SK-N-SH treated with all-trans-retinoic acid at 6 μM for 48 hours (cell line): ENCODE data around the gene PCBP3.

ENCODE experiments used
- ATAC-seq: fragments of 200-7000 bp; cut with Tn5 transposase; 3 replicates; pipeline ENCODE4 v1.9.1; 2020; ENCODE audit warnings: mild to moderate bottlenecking, moderate library complexity
- ARNTL ChIP-seq: fragments of 450-650 bp; formaldehyde crosslinking; IDR thresholded peaks from 2 replicates; pipeline ENCODE4 v1.5.0; 2020; ENCODE audit warnings: low read depth, mild to moderate bottlenecking, moderate library complexity, borderline replicate concordance
- CSDC2 ChIP-seq: fragments of 250-450 bp; sonication (Bioruptor Pico); IDR thresholded peaks from 2 replicates; pipeline ENCODE4 v1.5.0; 2020; ENCODE audit warnings: mild to moderate bottlenecking, moderate library complexity
- ESRRG ChIP-seq: fragments of 250-450 bp; sonication (Bioruptor Pico); IDR thresholded peaks from 2 replicates; pipeline ENCODE4 v1.6.1; 2021; ENCODE audit warnings: mild to moderate bottlenecking
- OSR1 ChIP-seq: fragments of 250-450 bp; sonication (Bioruptor Pico); IDR thresholded peaks from 2 replicates; pipeline ENCODE4 v1.8.0; 2022; ENCODE audit warnings: moderate library complexity, mild to moderate bottlenecking, inconsistent platforms
- PPARA ChIP-seq: fragments of 250-450 bp; sonication (Bioruptor Pico); IDR thresholded peaks from 2 replicates; pipeline ENCODE4 v1.5.0; 2020; ENCODE audit warnings: mild to moderate bottlenecking, borderline replicate concordance
- RARB ChIP-seq: fragments of 250-450 bp; sonication (Bioruptor Pico); IDR thresholded peaks from 2 replicates; pipeline ENCODE4 v1.8.0; 2021; ENCODE audit warnings: mild to moderate bottlenecking, moderate library complexity
- SNAI2 ChIP-seq: fragments of 250-450 bp; sonication (Bioruptor Pico); IDR thresholded peaks from 2 replicates; pipeline ENCODE4 v1.5.0; 2020; ENCODE audit warnings: mild to moderate bottlenecking, moderate library complexity
- TCF4 ChIP-seq: fragments of 250-450 bp; sonication (Bioruptor Pico); IDR thresholded peaks from 2 replicates; pipeline ENCODE4 v1.8.0; 2021; ENCODE audit warnings: mild to moderate bottlenecking, moderate library complexity, borderline replicate concordance
- TOX ChIP-seq: fragments of 250-450 bp; sonication (Bioruptor Pico); IDR thresholded peaks from 2 replicates; pipeline ENCODE4 v1.8.0; 2021; ENCODE audit warnings: mild to moderate bottlenecking, moderate library complexity, borderline replicate concordance
- ZFP3 ChIP-seq: fragments of 250-450 bp; sonication (Bioruptor Pico); IDR thresholded peaks from 2 replicates; pipeline ENCODE4 v1.5.0; 2020; ENCODE audit warnings: mild to moderate bottlenecking, moderate library complexity
- ZFP30 ChIP-seq: fragments of 450-650 bp; formaldehyde crosslinking; IDR thresholded peaks from 2 replicates; pipeline ENCODE4 v1.5.0; 2022; ENCODE audit warnings: mild to moderate bottlenecking, moderate library complexity
- ZNF8 ChIP-seq: fragments of 450-650 bp; formaldehyde crosslinking; IDR thresholded peaks from 2 replicates; pipeline ENCODE4 v1.5.0; 2020; ENCODE audit warnings: mild to moderate bottlenecking, moderate library complexity
- TF ChIP-seq, protein P1 (sequence below): fragments of 250-450 bp; sonication (Bioruptor Pico); IDR thresholded peaks from 2 replicates; pipeline ENCODE4 v1.5.0; 2020; ENCODE audit warnings: mild to moderate bottlenecking, moderate library complexity
- TF ChIP-seq, protein P2 (sequence below): fragments of 250-450 bp; sonication (Bioruptor Pico); IDR thresholded peaks from 2 replicates; pipeline ENCODE4 v1.5.1; 2021; ENCODE audit warnings: mild to moderate bottlenecking, moderate library complexity
- TF ChIP-seq, protein P3 (sequence below): fragments of 250-450 bp; sonication (Bioruptor Pico); IDR thresholded peaks from 2 replicates; pipeline ENCODE4 v1.5.1; 2020; ENCODE audit warnings: low read depth, mild to moderate bottlenecking, moderate library complexity
- TF ChIP-seq, protein P4 (sequence below): fragments of 250-450 bp; sonication (Bioruptor Pico); IDR thresholded peaks from 2 replicates; pipeline ENCODE4 v1.8.0; 2020; ENCODE audit warnings: mild to moderate bottlenecking, moderate library complexity, borderline replicate concordance
- TF ChIP-seq, protein P5 (sequence below): fragments of 250-450 bp; sonication (Bioruptor Pico); IDR thresholded peaks from 2 replicates; pipeline ENCODE4 v1.8.0; 2021; ENCODE audit warnings: low read depth, mild to moderate bottlenecking, moderate library complexity, borderline replicate concordance

The PCBP3 gene

DNA sequence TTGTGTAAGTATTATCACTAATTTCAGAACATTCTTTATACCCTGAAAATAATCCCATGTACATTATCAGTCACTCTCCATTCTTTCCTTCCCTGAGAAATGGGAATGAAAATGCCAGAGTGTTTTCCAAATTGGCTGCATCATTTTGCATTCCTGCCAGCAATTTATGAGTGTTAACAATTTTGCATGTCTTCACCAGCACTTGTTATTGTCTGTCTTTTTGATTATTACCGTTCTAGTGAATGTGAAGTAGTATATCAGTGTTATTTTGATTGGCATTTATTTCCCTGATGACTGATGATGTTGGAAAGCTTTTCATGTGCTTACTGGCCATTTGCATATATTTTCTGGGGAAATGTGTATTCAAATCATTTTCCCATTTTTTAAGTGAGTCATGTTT is 71.9 kb downstream of the PCBP3 start (continued):
- TF ChIP-seq, protein P1, sequence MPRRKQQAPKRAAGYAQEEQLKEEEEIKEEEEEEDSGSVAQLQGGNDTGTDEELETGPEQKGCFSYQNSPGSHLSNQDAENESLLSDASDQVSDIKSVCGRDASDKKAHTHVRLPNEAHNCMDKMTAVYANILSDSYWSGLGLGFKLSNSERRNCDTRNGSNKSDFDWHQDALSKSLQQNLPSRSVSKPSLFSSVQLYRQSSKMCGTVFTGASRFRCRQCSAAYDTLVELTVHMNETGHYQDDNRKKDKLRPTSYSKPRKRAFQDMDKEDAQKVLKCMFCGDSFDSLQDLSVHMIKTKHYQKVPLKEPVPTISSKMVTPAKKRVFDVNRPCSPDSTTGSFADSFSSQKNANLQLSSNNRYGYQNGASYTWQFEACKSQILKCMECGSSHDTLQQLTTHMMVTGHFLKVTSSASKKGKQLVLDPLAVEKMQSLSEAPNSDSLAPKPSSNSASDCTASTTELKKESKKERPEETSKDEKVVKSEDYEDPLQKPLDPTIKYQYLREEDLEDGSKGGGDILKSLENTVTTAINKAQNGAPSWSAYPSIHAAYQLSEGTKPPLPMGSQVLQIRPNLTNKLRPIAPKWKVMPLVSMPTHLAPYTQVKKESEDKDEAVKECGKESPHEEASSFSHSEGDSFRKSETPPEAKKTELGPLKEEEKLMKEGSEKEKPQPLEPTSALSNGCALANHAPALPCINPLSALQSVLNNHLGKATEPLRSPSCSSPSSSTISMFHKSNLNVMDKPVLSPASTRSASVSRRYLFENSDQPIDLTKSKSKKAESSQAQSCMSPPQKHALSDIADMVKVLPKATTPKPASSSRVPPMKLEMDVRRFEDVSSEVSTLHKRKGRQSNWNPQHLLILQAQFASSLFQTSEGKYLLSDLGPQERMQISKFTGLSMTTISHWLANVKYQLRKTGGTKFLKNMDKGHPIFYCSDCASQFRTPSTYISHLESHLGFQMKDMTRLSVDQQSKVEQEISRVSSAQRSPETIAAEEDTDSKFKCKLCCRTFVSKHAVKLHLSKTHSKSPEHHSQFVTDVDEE (CRISPR knock-in tag): no peak
- TF ChIP-seq ZNF8 (CRISPR knock-in tag) (no peak), ZFP3 (CRISPR knock-in tag) (no peak), TOX (no peak), CSDC2 (CRISPR knock-in tag) (no peak)
- TF ChIP-seq, protein P2, sequence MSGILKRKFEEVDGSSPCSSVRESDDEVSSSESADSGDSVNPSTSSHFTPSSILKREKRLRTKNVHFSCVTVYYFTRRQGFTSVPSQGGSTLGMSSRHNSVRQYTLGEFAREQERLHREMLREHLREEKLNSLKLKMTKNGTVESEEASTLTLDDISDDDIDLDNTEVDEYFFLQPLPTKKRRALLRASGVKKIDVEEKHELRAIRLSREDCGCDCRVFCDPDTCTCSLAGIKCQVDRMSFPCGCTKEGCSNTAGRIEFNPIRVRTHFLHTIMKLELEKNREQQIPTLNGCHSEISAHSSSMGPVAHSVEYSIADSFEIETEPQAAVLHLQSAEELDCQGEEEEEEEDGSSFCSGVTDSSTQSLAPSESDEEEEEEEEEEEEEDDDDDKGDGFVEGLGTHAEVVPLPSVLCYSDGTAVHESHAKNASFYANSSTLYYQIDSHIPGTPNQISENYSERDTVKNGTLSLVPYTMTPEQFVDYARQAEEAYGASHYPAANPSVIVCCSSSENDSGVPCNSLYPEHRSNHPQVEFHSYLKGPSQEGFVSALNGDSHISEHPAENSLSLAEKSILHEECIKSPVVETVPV (CRISPR knock-in tag): no peak

DNA sequence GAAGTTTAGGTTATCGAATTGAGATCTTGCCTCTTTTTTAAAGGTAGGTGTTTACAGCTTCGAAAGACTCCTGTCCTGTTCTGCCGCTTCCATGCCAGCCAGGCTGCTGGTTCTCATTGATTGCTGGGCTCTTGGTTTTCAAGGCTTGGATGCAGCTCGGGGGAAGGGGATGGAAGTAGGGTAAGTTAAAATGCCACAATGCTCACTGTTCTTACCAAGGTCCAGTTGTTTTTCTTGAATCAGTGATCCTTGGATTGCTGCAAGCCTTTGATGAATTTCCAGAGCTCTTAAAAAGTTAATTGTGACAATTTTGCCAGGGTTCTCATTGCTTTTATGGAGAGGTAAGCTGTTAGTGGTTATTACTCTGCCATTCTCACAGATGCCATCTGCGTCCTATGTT is 74.9 kb downstream of the PCBP3 start:
- TF ChIP-seq ESRRG (CRISPR knock-in tag) (no peak), TOX (no peak), SNAI2 (CRISPR knock-in tag) (no peak), TCF4 (no peak), ZFP30 (no peak), RARB (no peak), PPARA (no peak), ZNF8 (CRISPR knock-in tag) (no peak), ARNTL (CRISPR knock-in tag) (no peak), OSR1 (CRISPR knock-in tag) (no peak)
- TF ChIP-seq, protein P3, sequence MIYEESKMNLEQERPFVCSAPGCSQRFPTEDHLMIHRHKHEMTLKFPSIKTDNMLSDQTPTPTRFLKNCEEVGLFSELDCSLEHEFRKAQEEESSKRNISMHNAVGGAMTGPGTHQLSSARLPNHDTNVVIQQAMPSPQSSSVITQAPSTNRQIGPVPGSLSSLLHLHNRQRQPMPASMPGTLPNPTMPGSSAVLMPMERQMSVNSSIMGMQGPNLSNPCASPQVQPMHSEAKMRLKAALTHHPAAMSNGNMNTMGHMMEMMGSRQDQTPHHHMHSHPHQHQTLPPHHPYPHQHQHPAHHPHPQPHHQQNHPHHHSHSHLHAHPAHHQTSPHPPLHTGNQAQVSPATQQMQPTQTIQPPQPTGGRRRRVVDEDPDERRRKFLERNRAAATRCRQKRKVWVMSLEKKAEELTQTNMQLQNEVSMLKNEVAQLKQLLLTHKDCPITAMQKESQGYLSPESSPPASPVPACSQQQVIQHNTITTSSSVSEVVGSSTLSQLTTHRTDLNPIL (CRISPR knock-in tag): no peak
- TF ChIP-seq, protein P4, sequence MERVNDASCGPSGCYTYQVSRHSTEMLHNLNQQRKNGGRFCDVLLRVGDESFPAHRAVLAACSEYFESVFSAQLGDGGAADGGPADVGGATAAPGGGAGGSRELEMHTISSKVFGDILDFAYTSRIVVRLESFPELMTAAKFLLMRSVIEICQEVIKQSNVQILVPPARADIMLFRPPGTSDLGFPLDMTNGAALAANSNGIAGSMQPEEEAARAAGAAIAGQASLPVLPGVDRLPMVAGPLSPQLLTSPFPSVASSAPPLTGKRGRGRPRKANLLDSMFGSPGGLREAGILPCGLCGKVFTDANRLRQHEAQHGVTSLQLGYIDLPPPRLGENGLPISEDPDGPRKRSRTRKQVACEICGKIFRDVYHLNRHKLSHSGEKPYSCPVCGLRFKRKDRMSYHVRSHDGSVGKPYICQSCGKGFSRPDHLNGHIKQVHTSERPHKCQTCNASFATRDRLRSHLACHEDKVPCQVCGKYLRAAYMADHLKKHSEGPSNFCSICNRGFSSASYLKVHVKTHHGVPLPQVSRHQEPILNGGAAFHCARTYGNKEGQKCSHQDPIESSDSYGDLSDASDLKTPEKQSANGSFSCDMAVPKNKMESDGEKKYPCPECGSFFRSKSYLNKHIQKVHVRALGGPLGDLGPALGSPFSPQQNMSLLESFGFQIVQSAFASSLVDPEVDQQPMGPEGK: no peak
- TF ChIP-seq, protein P1 (CRISPR knock-in tag): no peak
- TF ChIP-seq, protein P2 (CRISPR knock-in tag): no peak
- TF ChIP-seq, protein P5, sequence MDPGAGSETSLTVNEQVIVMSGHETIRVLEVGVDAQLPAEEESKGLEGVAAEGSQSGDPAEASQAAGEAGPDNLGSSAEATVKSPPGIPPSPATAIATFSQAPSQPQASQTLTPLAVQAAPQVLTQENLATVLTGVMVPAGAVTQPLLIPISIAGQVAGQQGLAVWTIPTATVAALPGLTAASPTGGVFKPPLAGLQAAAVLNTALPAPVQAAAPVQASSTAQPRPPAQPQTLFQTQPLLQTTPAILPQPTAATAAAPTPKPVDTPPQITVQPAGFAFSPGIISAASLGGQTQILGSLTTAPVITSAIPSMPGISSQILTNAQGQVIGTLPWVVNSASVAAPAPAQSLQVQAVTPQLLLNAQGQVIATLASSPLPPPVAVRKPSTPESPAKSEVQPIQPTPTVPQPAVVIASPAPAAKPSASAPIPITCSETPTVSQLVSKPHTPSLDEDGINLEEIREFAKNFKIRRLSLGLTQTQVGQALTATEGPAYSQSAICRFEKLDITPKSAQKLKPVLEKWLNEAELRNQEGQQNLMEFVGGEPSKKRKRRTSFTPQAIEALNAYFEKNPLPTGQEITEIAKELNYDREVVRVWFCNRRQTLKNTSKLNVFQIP (CRISPR knock-in tag): no peak
- TF ChIP-seq, all 23 proteins: peak for 0
- ATAC-seq: no peak
